HG03378 (cell line): ENCODE measurements around the gene ARAP1.

Source experiments
- ATAC-seq: cut with Tn5 transposase; IDR thresholded peaks from one replicate; pipeline ENCODE4 v1.9.1; 2021; ENCODE audit warnings: mild to moderate bottlenecking, moderate library complexity; ENCODE audit not compliant: unreplicated experiment

Gene ARAP1

GRCh38 chr11:72764503-72764902, 12.3 kb upstream of the ARAP1 start:
- no peak for ATAC-seq

DNA sequence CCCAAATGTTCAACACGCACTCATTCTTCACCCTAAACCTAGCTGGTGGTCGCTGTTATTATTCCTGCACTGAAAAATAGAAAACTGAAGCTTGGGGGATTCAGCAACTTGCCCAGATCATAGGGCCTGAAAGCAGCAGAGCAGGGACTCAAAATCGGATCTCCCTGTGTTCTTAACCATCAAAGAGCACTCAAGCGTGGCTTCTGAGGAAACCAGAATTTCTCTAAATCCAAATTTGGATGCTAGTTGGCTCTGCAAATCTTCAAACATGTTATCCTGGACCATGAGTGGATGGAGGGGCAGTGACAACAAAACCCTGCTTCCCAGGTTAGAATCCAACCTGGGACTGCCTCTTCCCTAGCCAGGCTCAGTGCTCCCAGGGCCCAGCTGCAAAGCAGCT, 11.6 kb upstream of the ARAP1 start:
- no peak for ATAC-seq

GRCh38 chr11:72762641-72763304, 10.6 kb upstream of the ARAP1 start:
- no peak for ATAC-seq

DNA sequence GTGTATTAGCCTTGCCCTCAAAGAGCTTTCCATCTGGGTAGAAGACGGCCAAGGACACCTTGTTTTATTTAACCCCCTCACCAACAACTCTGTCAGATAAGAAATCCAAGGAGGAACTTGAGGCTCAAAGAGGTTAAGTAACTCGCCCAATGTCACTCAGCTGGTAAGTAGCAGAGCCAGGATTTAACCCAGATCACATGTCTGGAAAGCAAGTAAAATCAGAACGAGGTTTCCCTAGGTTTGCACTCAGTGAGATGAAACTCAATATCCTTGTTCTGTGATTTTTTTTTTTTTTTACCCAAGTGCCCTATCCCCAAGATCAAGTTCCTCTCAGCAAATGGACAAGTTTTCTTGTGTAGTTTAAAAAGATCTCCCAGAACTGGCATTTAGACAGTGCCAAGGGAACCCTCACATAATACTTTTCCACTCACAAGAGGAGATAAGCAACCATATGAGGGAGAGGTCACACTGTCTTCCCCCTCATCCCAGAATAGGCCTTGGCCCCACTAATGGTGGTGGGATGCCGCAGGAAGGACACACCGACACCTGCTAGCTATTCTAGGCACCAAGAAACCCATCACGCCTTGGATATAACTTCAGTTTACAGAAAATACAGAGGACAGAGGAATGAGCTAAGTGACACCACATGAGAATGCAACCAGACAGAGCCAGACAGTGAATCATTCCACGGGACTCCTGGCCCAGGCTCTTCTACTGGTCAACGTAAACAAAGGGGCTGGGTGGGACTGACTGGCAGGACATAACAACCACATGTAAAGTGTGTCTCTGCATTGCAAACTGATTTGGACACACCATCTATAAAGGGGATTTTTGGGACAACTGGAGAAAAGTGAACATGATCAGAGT, 8.6 kb upstream of the ARAP1 start:
- ATAC-seq, result no peak

DNA sequence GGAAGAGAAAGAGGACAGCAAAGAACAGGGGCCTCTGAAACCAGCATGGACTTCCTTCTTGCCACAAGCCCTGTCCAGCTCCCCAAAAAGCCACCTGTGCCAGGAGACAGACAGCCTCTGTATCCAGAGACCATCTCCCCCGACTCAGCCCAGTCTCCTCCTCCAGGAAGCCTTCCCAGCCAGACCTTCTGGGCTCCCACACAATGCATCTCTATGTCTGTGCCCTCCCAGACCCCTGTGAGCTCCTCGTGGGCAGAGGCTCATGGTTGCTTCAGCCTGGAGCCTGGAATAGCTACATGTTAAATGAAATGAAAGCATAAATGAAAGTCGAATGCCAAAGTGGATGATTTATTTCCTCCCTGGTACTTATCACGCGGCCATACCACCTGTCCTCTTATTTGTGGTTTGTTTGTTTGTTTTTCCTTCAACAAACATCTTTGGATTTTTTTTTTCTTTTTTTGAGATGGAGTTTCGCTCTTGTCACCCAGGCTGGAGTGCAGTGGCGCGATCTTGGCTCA, 7.3 kb upstream of the ARAP1 start:
- no peak for ATAC-seq

GRCh38 chr11:72758690-72759389, 6.6 kb upstream of the ARAP1 start:
- ATAC-seq, result no peak

DNA sequence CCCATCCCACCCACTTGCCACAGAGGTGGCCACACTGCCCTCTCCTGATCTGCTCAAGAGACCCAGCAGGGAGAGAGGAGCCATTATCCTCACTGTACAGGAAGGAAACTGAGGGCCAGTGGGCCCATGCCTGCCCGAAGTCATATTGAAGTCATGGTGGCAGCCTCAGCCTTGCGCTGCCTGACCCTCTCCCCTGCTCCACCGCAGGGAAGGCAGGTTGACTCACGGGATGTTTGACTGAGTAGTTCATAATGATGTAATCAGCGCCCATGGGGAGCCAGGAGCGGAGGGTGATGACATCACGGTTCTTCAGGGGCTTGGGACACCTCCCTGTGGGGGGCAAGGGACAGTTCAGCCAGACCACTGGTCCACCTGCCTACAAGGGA, 6.1 kb upstream of the ARAP1 start:
- no peak for ATAC-seq

- no peak for ATAC-seq
Measured at GRCh38 chr11:72755713-72756285, 3.6 kb upstream of the ARAP1 start.

GRCh38 chr11:72754544-72755155, 2.4 kb upstream of the ARAP1 start:
- ATAC-seq, result no peak

- no peak for ATAC-seq
Measured at GRCh38 chr11:72754149-72754543, 1.9 kb upstream of the ARAP1 start.

DNA sequence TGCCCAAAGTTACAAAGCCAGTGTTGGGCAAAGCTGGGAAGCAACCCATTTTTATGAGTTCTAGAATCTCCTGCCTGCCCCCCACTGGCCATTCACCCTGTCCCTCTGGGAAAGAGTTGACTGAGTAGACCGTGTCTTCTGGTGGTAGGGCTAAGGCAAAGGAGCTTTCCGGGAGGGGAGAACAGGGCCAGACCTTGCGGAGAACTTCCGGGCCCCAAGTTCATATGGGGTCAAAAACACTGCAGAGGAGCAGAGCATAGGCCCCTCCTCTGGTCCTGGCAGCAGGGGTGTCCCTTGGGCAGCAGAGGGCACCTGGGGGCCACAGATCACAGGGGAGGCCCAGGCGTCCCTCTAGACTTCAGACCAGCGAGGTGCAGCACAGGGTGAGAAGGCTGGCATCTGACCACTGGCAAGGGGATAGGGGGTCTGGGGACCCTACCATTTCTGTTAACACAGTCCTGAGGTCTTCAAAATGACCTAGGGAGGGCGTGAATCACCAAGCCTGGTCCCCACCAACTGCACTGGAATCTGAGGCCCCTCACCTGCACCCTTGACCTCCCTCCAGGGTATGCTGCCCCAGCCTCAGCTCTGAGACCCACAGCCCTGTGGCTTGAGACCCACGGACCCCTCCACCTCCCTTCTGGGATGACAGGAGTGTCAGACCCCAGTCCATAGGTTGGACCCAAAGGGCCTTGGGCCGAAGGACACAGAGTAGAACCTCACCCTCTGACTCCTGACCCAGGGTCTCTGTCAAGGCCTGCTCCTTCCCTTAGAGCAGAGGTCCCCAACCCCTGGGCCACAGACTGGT, 1.3 kb upstream of the ARAP1 start:
- no peak for ATAC-seq

DNA sequence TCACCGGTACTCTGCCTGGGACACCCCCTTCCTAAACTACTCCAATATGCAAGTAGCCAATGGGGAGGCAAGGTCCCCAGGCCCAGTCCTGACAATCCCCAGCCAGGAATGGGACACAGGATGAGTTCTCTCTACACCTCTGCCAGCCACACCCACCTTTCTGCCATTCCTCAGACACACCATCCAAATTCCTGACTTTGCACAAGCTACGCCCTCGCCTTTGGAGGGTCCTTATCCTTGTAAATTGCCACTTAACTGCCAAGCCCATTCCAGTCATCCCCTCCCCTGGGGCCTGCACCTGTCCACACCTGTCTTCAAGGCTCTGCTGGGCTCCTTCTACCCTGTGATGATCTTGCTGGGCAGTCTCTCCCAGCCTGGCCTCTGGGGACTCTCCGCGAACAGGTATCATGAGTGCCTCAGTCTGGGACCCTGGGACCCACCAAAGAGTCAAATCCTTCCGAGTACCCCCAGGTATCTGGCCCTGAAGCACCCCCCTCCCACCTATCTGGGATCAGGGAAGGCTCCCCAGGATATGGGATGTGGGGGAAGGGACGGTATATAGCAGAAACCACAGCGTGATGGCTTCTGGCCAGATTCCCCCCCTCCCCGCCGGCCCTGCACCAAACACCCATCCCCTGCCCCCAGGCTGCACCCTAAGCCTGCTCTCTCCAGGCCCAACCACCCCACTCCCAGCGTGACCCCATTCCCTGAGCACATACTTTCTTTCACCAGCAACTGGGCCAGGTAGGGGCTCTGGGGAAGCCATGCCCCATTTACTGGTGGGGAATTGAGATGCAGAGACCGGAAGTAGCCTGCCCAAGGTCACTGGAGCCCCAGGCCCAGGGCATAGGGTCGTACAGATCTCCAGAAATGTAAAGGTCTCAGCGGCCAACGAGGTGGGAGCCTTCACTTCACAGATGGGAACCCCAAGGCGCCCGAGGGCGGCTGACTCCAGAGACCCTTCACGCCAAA, 806 bp downstream of the ARAP1 start:
- no peak for ATAC-seq

GRCh38 chr11:72750556-72751115, 1.6 kb downstream of the ARAP1 start:
- ATAC-seq, result no peak

DNA sequence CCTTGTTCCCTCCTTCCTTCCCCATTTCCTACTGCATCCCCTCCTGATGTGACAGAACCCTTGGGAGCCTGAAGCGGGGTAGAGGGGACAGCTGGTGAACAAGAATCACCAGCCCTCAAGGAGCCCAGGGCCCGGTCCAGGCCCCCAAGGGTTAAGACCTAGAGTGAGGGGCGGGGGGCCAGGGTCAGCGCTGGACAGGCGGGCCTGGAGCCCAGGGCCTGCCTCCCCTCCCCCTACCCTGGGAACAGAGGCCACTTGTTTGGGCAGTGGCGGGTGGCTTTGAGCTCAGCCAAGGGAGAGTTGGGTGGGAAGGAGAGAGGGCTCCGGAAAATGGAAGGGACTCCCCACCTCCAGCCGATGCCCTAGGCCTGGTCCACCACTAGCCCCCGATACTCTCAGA, 2.1 kb downstream of the ARAP1 start:
- no peak for ATAC-seq

- ATAC-seq, result no peak
Measured at GRCh38 chr11:72747289-72747855, 4.8 kb downstream of the ARAP1 start.

DNA sequence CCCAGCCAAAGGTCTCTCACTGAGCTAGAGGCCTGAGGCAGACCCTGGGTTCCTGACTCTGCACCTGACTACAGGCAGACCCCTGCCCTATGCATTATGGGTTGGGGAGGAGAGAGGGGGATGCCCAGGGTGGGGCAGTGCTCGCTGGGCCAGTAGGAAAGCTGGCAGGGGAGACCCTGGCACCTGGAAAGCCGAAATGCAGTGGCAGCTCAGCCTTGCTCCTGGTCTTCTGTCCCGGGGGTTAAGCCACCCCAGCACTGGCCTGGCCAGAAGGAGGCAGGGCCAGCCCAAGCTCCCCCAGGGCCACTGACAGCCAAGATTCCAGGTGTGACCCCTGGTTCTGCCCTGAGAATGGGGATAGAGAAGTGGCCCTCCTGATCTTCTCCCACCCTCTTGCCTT, 5.4 kb downstream of the ARAP1 start:
- no peak for ATAC-seq

DNA sequence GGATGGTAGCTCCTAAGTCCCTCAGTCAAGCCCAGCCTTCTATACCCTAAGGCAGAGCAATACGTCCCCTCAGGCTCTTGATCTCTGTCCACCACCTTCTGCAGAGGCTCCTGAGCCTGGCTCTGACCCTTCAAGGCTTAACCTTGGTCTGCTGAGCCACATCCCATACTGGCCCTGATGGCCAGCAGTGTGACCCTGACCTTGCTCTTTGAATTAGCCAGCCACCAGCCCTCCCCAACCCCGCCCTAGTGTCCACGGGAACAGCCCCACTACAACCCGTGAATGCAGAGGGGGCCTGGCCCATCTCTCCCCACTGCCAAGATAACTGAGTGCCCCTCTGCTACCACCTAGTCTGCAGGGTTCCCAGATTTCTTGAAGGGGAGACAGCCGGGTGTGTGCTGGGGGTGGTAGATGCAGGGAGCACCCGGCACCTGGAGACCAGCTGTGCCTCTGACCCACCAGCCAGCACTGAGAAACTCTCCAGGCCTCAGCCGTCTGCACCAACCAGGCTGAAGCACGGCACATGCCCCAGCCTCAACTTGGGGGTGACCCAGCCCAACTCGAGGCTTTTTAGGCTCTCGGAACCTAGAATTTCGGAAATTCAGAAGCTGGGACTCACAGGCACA, 6.2 kb downstream of the ARAP1 start:
- ATAC-seq, result no peak

- ATAC-seq, result no peak
Measured at GRCh38 chr11:72745511-72745910, 6.7 kb downstream of the ARAP1 start.
